GM04504 (cell line): Measurements from ENCODE around the gene TOMM40.
A peak's percentile ranks its signal among the peaks of the same experiment; 100 is the strongest.
"Not testable (repeated sequence)": the region's sequence is repeated elsewhere in the genome, so short reads cannot be mapped to it uniquely, and the experiment has no call there.

ENCODE experiments used
- DNase-seq: peaks from one replicate; pipeline ENCODE4 v3.0.0-alpha.2; 2012; ENCODE audit warnings: low read depth

TOMM40 gene

GRCh38 chr19:44871809-44872208 lies 19.2 kb upstream of the TOMM40 start:
- DNase-seq: no peak

GRCh38 chr19:44872661-44873060 lies 18.4 kb upstream of the TOMM40 start:
- no peak for DNase-seq

GRCh38 chr19:44874317-44874716 lies 16.7 kb upstream of the TOMM40 start:
- no peak for DNase-seq

- DNase-seq: no peak
Measured at GRCh38 chr19:44875666-44876451, 15.2 kb upstream of the TOMM40 start.

DNA sequence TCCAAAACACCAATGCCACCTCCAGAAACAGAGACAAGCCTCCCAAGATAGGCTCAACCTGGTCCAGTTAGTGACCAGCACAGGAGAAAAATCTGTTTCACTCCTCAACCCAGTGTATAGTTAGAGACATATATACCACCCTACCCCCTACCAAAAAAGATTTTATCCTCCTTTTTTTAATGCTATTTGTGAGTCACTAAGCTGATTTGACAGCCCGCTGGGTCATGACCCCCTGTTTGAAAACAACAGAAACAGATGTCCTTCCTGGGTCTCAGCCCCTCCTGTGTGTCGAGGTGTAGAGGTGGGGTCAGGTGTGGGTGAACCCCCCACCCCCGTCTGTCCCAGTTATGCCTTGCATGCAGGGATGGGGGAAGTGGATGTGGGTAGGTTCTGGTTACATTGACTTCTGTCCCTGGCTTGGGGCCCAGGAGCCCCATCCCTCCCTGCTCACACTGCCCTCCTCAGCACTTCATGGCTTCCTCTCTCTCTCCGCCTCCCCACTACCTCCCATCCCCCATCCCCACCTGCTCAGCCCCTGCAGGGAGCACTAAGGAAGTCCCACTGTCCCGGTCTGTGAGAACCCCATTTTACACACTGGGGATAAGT lies 14.0 kb upstream of the TOMM40 start:
- no peak for DNase-seq

DNA sequence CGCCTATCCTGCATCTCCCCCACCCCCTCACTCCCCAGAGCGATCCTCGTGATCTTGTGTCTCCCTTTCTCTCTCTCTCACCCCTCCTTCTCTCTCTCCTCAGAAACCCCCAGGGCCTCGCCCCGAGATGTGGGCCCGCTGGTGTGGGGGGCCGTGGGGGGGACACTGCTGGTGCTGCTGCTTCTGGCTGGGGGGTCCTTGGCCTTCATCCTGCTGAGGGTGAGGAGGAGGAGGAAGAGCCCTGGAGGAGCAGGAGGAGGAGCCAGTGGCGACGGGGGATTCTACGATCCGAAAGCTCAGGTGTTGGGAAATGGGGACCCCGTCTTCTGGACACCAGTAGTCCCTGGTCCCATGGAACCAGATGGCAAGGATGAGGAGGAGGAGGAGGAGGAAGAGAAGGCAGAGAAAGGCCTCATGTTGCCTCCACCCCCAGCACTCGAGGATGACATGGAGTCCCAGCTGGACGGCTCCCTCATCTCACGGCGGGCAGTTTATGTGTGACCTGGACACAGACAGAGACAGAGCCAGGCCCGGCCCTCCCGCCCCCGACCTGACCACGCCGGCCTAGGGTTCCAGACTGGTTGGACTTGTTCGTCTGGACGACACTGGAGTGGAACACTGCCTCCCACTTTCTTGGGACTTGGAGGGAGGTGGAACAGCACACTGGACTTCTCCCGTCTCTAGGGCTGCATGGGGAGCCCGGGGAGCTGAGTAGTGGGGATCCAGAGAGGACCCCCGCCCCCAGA lies 12.8 kb upstream of the TOMM40 start:
- DNase-seq: no peak

DNA sequence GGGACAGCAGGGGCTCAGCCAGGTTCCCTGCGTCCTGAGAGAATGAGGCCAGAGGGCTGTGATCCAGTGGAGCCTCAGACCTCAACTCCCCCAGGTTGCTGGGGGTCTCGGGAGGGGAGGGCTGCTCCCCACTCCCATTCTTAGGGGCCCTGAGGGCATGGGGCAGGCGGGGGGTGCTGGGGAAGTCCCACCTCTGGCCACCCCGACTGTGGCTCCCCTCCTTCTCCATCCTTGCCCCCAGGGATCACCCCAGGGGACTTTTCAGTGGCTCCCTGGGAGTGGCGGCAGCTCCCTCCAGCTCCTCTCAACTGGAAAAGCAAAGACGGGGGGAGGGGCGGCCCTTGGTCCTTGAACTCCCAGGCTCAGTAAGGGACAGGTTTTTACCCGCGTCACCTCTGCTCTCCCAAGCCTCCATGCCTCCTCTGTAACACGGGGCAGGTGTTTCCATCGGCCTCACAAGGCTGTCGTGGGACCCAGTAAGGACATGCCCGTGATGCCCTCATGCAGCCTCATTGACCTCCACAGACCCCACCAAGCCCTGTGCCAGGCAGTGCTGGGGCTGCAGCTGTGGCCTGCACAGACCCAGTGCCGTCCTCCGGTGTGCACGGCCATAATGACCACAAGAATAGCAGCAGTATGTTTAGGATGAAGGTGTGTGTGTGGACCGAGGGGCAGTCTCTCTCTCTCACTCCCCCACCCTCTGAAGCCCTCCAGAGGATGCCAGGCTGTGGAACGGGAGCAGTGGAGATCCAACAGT lies 11.6 kb upstream of the TOMM40 start:
- no peak for DNase-seq

DNA sequence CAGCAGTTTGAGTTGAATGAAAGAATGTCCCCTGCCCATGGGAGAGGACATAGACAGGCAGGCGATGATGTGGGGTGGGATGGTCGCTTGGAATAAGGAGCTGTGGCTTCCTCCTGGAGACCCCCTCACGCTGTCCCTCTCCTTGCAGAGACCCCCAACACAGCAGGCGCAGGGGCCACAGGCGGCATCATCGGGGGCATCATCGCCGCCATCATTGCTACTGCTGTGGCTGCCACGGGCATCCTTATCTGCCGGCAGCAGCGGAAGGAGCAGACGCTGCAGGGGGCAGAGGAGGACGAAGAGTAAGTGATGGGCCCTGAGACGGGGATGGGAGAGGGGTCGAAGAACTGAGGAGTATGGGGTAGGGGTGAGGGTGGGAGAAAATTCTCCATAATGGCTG lies 9.0 kb upstream of the TOMM40 start:
- no peak for DNase-seq

GRCh38 chr19:44882619-44883397 lies 8.2 kb upstream of the TOMM40 start:
- not testable (repeated sequence) for DNase-seq

DNA sequence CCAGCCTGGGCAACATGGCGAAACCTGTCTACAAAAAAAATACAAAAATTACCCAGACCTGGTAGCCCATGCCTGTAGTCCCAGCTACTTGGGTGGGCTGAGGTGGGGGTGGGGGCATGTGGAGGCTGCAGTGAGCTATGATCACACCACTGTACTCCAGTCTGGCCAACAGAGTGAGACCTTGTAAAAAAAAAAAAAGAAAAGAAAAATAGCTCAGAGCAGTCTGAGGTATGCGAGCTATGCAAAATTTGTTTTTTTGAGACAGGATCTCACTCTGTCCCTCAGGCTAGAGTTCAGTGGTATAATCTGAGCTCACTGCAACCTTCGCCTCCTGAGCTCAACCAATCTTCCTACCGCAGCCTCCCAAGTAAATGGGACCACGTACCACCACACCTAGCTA lies 7.1 kb upstream of the TOMM40 start:
- DNase-seq: no peak

DNA sequence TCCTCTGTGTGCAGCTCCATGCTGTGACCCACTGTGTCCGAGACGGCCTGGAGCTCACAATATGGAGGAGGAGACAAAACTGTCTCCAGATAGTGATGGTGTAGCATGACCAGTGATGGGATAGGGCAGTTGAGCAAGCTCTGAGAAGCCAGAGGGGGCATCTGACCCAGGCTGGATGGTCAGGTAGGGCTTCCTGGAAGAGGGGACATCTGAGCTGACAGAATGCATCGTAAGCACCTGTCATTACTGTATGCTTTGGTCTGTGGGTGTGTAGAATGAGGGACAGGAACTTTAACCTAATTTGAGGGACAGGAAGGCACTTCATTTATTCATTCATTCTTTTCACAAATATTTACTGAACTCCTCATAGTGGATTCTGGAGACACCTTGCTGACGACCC lies 6.5 kb upstream of the TOMM40 start:
- DNase-seq: no peak

DNA sequence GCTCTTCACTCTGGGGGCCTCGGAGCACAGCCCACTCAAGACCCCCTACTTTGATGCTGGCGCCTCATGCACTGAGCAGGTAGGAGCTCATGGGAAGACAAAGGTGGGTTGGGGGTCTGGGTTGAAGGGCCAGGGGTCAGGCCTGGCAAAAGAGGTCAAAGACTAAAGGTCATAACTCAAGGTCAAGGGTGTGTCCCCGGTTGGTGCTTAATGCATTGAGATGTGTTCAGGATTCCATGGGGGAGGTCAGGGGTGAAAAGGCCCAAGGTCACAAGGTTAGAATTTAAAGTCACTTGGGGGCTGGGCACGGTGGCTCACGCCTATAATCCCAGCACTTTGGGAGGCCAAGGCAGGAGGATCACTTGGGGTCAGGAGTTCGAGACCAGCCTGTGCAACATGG lies 4.9 kb upstream of the TOMM40 start:
- DNase-seq: no peak

DNA sequence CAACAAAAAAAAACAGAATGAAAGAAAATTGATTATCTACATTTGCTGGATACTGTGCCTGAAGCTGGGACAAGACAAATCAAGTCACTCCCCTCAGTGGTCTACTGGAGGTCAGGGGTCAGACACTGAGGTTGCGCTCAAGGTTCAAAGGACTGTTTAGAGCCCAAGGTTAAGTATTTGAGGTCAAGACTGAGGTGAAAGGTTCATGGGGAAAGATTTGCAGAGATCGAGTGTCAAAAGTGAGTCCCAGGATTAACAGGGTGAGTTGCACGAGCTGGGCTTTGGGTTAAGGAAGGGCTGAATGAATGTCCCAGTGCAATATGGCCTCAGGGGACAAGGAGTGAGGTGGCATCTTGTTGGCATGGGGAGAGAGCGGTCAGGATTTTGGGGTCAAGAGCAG lies 3.4 kb upstream of the TOMM40 start:
- no peak for DNase-seq

DNA sequence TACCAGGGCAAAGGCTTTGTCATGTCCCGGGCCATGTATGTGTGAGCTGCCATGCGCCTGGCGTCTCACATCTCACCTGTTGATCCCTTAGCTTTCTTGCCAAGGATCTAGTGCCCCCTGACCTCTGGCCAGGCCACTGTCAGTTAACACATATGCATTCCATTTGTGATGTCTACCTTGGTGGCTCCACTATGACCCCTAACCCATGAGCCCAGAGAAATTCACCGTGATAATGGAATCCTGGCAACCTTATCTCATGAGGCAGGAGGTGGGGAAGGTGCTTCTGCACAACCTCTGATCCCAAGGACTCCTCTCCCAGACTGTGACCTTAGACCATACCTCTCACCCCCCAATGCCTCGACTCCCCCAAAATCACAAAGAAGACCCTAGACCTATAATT lies 2.7 kb upstream of the TOMM40 start:
- DNase-seq: not testable (repeated sequence)

DNA sequence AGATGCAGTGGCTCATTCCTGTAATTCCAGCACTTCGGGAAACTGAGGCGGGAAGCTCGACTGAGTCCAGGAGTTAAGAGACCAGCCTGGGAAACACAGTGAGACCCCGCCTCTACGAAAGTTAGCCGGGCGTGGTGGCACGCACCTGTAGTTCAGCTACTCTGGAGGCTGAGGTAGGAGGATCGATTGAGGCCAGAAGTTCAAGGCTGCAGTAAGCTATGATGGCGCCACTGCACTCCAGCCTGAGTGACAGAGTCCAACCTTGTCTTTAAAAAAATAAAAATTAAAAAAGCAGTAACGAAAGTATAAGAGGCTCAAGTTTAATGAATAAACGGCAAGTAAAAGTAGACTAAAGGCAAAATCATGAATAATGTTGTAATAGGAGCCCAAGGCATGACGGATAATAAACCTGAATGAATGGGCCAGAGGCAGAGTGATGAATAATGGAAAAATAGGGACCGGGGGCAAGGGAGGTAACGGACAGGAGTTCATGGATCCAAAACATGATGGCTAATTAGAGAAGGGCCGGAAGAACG lies 1.2 kb upstream of the TOMM40 start:
- DNase-seq: no peak

GRCh38 chr19:44890366-44891015 lies 563 bp upstream of the TOMM40 start:
- peak; percentile 98 for DNase-seq

DNA sequence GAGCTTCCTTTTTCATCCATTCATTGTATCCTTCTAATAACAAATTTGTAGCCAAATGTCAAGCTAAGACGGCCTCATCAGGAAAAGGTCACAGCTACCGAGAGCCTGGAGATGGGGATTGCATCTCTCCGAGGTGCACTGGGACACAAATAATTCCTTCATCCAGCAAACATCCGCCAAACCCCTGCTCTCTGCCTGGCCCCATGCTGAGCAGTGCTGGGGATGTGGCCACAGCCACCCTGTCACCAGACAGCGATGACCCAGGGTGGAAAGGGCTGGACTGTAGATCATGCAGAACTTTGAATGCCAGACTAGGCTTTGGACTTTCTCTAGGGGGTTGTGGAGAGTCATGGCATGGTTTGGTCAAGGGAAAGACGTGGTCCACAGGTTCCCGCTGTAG lies 1.9 kb downstream of the TOMM40 start:
- DNase-seq: no peak

DNA sequence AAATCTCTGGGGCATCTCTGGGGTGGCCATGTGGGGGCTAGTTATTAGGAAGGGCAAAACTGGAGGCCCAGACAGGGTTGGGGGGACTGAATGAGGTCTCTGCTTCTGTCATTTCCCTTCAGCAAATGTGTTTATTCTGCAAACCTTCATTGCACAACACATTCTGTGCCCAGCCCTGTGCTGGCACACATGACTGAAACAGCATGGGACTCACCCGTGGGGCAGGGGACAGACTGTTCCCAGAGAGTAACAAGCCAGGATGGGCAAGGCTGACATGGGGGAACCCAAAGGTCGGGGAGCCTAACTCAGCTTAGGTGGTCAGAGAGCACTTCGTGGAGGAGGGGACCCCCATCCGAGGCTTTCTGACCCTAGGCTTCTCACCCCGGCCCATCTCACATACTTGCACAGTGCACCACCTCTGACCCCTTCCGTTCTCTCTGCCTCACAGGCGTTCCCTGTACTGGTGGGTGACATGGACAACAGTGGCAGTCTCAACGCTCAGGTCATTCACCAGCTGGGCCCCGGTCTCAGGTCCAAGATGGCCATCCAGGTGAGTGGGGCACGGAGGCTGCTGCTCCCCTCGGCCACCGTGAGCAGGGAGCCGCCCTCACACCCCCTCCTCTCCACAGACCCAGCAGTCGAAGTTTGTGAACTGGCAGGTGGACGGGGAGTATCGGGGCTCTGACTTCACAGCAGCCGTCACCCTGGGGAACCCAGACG lies 2.4 kb downstream of the TOMM40 start:
- DNase-seq: no peak

DNA sequence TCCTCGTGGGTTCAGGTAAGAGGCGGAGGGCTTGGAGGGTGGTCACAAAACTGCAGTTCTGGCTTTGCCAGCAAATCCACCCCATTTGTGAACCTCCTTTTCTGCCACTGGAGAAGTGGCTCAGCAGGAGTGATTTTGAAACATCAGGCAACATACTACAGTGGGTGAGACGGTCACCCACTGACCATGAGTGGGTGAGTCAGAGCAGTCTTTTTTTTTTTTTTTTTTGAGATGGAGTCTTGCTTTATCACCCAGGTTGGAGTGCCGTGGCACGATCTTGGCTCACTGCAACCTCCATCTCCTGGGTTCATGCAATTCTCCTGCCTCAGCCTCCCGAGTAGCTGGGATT lies 3.0 kb downstream of the TOMM40 start:
- DNase-seq: no peak

DNA sequence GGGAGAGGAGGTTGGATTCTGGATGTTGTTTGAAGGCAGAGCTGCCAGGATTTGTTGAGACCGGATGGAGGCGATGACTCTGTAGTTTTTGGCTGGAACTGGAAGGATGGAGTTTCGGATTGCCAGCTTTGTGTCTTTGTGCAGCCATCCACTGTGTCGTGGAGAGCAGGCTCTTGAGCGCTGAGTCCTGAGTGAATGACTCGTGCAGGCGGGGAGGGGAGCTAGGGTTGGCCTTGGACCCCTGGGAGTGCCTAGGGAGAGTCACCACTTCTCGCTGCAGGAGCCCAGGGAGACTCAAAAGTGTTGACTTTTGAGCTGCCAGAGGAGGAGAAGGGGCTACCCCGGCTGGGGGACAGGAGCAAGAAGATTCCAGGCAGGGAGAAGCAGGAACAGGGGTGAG lies 3.9 kb downstream of the TOMM40 start:
- DNase-seq: no peak
